B cell (primary cell): Measurements from ENCODE around the gene AUNIP. TPM values are rescaled to one million over a fixed set of nuclear protein-coding genes. Genes with fewer than 3 reads are reported as not detected.

Experiments
- ATAC-seq: fragments of 200-7000 bp; cut with Tn5 transposase; one replicate; pipeline ENCODE4 v1.10.0; 2021; ENCODE audit warnings: low read depth, mild to moderate bottlenecking, moderate number of reproducible peaks, moderate library complexity
- CTCF ChIA-PET: fragments of 350-600 bp; sonication (Branson Sonifier 250); formaldehyde crosslinking; loops from one replicate; lab custom pipeline; 2021; ENCODE audit warnings: antibody characterized with exemption, inconsistent platforms; lab: Charles Lee
- POLR2A ChIA-PET: fragments of 350-600 bp; sonication (Branson Sonifier 250); formaldehyde crosslinking; loops from one replicate; lab custom pipeline; 2021; ENCODE audit warnings: antibody characterized with exemption; lab: Charles Lee
- DNase-seq: peaks from one replicate; pipeline ENCODE4 v3.0.0; 2013
- H2AFZ ChIP-seq: 2 replicates; pipeline ENCODE4 v1.6.1; 2012; ENCODE audit warnings: mild to moderate bottlenecking, low read depth, low read length; ENCODE audit not compliant: insufficient read depth, poor library complexity, severe bottlenecking
- H3K27ac ChIP-seq, 2 donors: 1 replicate in 1 of 2; 2 replicates in 1 of 2; pipeline ENCODE4 v1.5.1; 2012 to 2013; ENCODE audit warnings: low read length in 2 of 2, mild to moderate bottlenecking in 2 of 2, moderate library complexity in 1 of 2
- H3K27me3 ChIP-seq, 4 experiments: fragments of 200-600 bp in 1 of 4; sonication (generic) in 1 of 4; replicated peaks in 1 of 4; 1 replicate in 2 of 4; 2 replicates in 2 of 4; pipeline versions ENCODE4 v1.6.1 to v1.7.0; 2013 to 2016; ENCODE audit warnings: low read length in 3 of 4, mild to moderate bottlenecking in 2 of 4, mixed read lengths in 1 of 4, moderate library complexity in 1 of 4; ENCODE audit not compliant: insufficient read depth in 4 of 4, control insufficient read depth in 3 of 4; ENCODE audit errors: control extremely low read depth in 1 of 4
- H3K36me3 ChIP-seq, 2 experiments: replicated peaks in 1 of 2; 1 replicate in 1 of 2; 2 replicates in 1 of 2; pipeline versions ENCODE4 v1.6.1 to v1.7.1; 2013; ENCODE audit warnings: low read length in 1 of 2; ENCODE audit not compliant: insufficient read depth in 2 of 2, control insufficient read depth in 1 of 2; ENCODE audit errors: control extremely low read depth in 1 of 2, extremely low read depth in 1 of 2
- H3K4me1 ChIP-seq, 2 donors: fragments of 200-600 bp in 1 of 2; sonication (generic) in 1 of 2; 1 replicate in 1 of 2; 2 replicates in 1 of 2; pipeline versions ENCODE4 v1.5.1 to v1.6.1; 2013 to 2017; ENCODE audit warnings: low read length in 2 of 2; ENCODE audit not compliant: control insufficient read depth in 2 of 2, insufficient read depth in 2 of 2
- H3K4me2 ChIP-seq: replicated peaks from 2 replicates; pipeline ENCODE3; 2012; ENCODE audit warnings: mild to moderate bottlenecking, low read depth, low read length; ENCODE audit not compliant: poor library complexity, severe bottlenecking
- H3K4me3 ChIP-seq, 5 experiments: fragments of 200-600 bp in 1 of 5; sonication (generic) in 1 of 5; 1 replicate in 3 of 5; 2 replicates in 2 of 5; pipeline versions ENCODE4 v1.5.1 to v1.7.0; 2011 to 2016; ENCODE audit warnings: low read length in 4 of 5, mild to moderate bottlenecking in 4 of 5, low read depth in 2 of 5, control low read depth in 1 of 5, moderate library complexity in 1 of 5; ENCODE audit not compliant: insufficient read depth in 1 of 5; ENCODE audit errors: control extremely low read depth in 1 of 5, extremely low read depth in 1 of 5
- H3K79me2 ChIP-seq: fragments of 200-600 bp; sonication (generic); one replicate; pipeline ENCODE4 v1.6.0; 2016; ENCODE audit warnings: low read length; ENCODE audit not compliant: control insufficient read depth, insufficient read depth
- H3K9ac ChIP-seq: fragments of 200-600 bp; sonication (generic); 2 replicates; pipeline ENCODE4 v1.6.1; 2017; ENCODE audit warnings: mild to moderate bottlenecking, low read length, moderate library complexity
- H3K9me3 ChIP-seq, 3 donors: one replicate each; pipeline versions ENCODE4 v1.6.1 to v1.7.1; 2013; ENCODE audit warnings: low read length in 2 of 3; ENCODE audit not compliant: control insufficient read depth in 2 of 3, insufficient read depth in 1 of 3; ENCODE audit errors: control extremely low read depth in 1 of 3
- H4K20me1 ChIP-seq: 2 replicates; pipeline ENCODE4 v1.6.0; 2012; ENCODE audit warnings: mild to moderate bottlenecking, low read length; ENCODE audit not compliant: insufficient read depth, control insufficient read depth, poor library complexity, severe bottlenecking
- H3K27ac Mint-ChIP-seq: one replicate; pipeline ENCODE4 v1.8.0; 2021; ENCODE audit warnings: mixed read lengths
- H3K27me3 Mint-ChIP-seq: one replicate; pipeline ENCODE4 v1.8.0; 2021; ENCODE audit warnings: mixed read lengths
- H3K4me1 Mint-ChIP-seq: one replicate; pipeline ENCODE4 v1.8.0; 2021; ENCODE audit warnings: mixed read lengths
- H3K4me3 Mint-ChIP-seq: one replicate; pipeline ENCODE4 v1.8.0; 2021; ENCODE audit warnings: mixed read lengths
- H3K9me3 Mint-ChIP-seq: one replicate; pipeline ENCODE4 v1.8.0; 2022; ENCODE audit warnings: mixed read lengths; ENCODE audit not compliant: insufficient read depth
- EZH2 ChIP-seq: IDR thresholded peaks from 2 replicates; pipeline ENCODE4 v1.6.1; 2012; ENCODE audit warnings: borderline replicate concordance, low read depth, mild to moderate bottlenecking, moderate library complexity, low read length; ENCODE audit not compliant: insufficient read depth, poor library complexity, severe bottlenecking
- WGBS: methylation state at CpG from one replicate; pipeline ENCODE4 v1.1.5; 2013; ENCODE audit warnings: missing lambda C conversion rate; ENCODE audit not compliant: insufficient coverage; 5-methylcytosine and 5-hydroxymethylcytosine counted together
- intact Hi-C: fragments of 100-400 bp; cut with micrococcal nuclease; formaldehyde crosslinking; loops from one replicate; pipeline ENCODE4 v1.10.0; 2022
- polyA plus RNA-seq: library from polyadenylated mRNA; depleted of rRNA; stranded (reverse); fragments of >200 nt; gene quantifications from 2 replicates; pipeline ENCODE4 v1.2.3, GENCODE V29; 2012
- total RNA-seq, 2 donors: library from RNA; stranded (reverse); fragments of 120-200 nt in 1 of 2; gene quantifications; 1 replicate in 1 of 2; 2 replicates in 1 of 2; pipeline versions ENCODE4 v1.2.3 to v1.2.4, GENCODE V29; 2013 to 2022
- TF ChIP-seq, protein P1 (sequence below): fragments of 200-600 bp; IDR thresholded peaks from one replicate; pipeline ENCODE4 v1.8.0; 2022; ENCODE audit warnings: antibody characterized with exemption, mild to moderate bottlenecking

Gene AUNIP
- total and polyA plus RNA-seq, 2 donors (not counting 1 experiment from before 2014, with no cell fraction given) = 0.27 TPM; not detected in 1

DNA sequence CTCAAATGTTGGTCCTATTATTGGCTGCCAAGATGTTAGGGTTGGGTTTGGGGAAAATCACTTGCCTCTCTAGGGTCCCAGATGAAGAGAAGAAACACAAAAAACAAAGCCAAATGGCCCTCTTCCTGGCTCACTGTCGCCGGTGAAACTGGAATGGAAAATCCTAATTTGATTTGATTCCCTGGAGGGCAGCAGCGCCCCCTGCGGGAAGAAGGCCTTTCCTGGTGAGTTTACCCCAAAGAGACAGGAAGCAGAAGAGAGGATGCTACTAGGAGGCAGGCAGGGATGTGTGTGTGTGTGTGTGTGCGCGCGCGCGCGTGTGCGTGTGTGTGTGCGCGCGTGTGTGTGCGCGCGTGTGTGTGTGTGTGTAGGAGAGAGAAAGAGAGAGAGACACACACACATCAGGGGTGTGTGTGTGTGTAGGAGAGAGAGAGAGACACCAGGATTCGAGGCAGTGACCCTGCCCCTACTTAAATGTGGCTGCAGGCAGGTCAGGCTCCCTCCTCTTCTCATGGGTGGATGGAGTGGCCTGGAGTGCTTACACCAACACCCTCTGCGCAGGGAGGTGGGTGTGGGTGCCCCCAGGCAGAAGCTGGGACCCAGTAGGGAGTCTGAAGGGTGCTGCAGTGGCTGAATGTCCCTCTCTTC is 62.3 kb downstream of the AUNIP start:
- Histone ChIP-seq H3K36me3 (no peaks in the 10 kb centered on the region), H3K4me2 (peak overlapping the region; percentile 17), H3K4me3 (no peak overlapping the region), H3K4me1 (peaks cover 7 to 21% of the 10 kb centered on the region in 2 donors), H4K20me1 (no peaks in the 10 kb centered on the region), H3K27me3 (peaks cover 0 to 4% (median 0%) of the 10 kb centered on the region in 4 experiments), H3K79me2 (peaks cover 4% of the 10 kb centered on the region), H2AFZ (peak overlapping the region; percentile 41), H3K9ac (no peak overlapping the region), H3K9me3 (no peaks in the 10 kb centered on the region), H3K27ac (no peak overlapping the region)
- DNase-seq (peak; percentile 66), ATAC-seq (peak; percentile 21)
- intact Hi-C loops = loop anchor here (5.0 kb wide), 2 partner anchors 250 to 295 kb away; no protein-coding TSS in a partner anchor
- ChIA-PET POLR2A (no interaction called here), CTCF (interaction anchor here (0.8 to 3.3 kb wide), 6 partner anchors 13 to 293 kb away, joined by 3 to 13 read pairs (median 5); no protein-coding TSS in a partner anchor)
- WGBS = 0% methylated on average over 4 of the region's 19 CpGs
- Mint-ChIP-seq H3K27ac (peak overlapping the region; percentile 13), H3K4me1 (peaks cover 21% of the 10 kb centered on the region), H3K9me3 (no peaks in the 10 kb centered on the region), H3K27me3 (no peaks in the 10 kb centered on the region), H3K4me3 (peak overlapping the region; percentile 35)
- no peak for TF ChIP-seq EZH2
- TF ChIP-seq, protein P1, sequence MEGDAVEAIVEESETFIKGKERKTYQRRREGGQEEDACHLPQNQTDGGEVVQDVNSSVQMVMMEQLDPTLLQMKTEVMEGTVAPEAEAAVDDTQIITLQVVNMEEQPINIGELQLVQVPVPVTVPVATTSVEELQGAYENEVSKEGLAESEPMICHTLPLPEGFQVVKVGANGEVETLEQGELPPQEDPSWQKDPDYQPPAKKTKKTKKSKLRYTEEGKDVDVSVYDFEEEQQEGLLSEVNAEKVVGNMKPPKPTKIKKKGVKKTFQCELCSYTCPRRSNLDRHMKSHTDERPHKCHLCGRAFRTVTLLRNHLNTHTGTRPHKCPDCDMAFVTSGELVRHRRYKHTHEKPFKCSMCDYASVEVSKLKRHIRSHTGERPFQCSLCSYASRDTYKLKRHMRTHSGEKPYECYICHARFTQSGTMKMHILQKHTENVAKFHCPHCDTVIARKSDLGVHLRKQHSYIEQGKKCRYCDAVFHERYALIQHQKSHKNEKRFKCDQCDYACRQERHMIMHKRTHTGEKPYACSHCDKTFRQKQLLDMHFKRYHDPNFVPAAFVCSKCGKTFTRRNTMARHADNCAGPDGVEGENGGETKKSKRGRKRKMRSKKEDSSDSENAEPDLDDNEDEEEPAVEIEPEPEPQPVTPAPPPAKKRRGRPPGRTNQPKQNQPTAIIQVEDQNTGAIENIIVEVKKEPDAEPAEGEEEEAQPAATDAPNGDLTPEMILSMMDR = peak; percentile 54
